GM12873 (cell line): ENCODE results near the gene COMMD4.

Source experiments
- TF ChIP-seq, protein P1 (sequence below): IDR thresholded peaks from 2 replicates; pipeline ENCODE4 v1.5.1; 2012; ENCODE audit warnings: low read depth, mild to moderate bottlenecking, moderate library complexity, low read length, control low read depth; ENCODE audit not compliant: insufficient read depth; ENCODE audit errors: missing control alignments

COMMD4 gene

DNA sequence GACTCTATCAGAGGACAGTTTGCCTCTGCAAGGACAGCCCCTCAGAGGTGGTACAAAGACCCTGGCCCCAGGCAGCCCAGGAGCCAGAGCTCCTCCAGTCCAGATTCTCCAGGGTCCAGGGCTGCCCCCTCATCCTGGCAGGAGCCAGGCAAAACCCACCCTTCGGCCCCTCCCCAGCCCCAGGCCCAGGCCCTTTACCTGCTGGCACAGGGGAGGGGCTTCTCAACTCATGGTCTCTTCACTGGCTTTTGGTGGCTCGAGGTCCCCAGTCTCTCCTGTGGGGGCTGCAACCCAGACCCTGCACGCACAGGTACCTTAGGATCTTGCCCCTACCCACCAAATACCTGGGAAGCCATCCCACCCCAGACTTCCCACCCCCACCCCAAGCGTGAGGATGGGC, 19.5 kb downstream of the COMMD4 start:
- TF ChIP-seq, protein P1, sequence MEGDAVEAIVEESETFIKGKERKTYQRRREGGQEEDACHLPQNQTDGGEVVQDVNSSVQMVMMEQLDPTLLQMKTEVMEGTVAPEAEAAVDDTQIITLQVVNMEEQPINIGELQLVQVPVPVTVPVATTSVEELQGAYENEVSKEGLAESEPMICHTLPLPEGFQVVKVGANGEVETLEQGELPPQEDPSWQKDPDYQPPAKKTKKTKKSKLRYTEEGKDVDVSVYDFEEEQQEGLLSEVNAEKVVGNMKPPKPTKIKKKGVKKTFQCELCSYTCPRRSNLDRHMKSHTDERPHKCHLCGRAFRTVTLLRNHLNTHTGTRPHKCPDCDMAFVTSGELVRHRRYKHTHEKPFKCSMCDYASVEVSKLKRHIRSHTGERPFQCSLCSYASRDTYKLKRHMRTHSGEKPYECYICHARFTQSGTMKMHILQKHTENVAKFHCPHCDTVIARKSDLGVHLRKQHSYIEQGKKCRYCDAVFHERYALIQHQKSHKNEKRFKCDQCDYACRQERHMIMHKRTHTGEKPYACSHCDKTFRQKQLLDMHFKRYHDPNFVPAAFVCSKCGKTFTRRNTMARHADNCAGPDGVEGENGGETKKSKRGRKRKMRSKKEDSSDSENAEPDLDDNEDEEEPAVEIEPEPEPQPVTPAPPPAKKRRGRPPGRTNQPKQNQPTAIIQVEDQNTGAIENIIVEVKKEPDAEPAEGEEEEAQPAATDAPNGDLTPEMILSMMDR = no peak

DNA sequence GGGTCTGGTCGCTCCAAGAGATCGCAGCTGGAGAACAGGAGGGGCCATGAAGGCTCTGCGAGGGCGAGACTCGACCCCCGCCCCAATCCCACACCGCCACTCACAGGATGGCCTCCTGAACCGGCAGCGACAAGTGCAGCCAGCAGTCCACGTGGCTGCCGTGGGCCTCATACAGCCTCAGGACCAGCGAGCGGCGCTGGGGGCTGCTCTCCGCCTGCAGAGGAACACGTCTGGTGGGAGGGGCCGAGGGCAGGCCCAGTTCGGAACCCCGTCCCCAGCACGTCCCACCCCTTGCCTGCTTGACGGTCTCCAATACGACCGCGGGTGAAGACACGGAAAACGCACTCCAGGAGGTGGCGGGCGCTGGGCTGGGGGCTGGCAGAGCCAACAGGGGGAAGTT, 20.1 kb downstream of the COMMD4 start:
- TF ChIP-seq, protein P1 = no peak

DNA sequence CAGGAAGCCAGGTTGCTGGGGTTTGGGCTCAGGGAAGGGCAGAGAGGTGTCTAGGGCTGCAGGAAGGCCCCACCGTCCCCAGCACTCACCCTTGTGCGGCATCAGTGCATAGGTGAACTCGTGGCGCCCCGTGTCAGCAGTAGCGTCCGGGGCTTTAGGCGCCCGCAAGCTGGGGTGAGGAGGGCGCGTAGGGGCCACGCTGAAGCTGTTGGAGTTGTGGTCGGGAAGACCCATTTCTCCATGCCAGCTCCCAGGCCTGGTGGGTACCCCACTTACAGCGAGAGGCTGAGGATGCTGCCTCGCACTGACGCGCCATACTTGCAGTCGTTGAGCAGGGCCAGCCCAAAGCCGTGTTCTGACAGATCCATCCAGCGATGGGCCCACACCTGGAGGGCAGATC, 20.7 kb downstream of the COMMD4 start:
- TF ChIP-seq, protein P1 = no peak

DNA sequence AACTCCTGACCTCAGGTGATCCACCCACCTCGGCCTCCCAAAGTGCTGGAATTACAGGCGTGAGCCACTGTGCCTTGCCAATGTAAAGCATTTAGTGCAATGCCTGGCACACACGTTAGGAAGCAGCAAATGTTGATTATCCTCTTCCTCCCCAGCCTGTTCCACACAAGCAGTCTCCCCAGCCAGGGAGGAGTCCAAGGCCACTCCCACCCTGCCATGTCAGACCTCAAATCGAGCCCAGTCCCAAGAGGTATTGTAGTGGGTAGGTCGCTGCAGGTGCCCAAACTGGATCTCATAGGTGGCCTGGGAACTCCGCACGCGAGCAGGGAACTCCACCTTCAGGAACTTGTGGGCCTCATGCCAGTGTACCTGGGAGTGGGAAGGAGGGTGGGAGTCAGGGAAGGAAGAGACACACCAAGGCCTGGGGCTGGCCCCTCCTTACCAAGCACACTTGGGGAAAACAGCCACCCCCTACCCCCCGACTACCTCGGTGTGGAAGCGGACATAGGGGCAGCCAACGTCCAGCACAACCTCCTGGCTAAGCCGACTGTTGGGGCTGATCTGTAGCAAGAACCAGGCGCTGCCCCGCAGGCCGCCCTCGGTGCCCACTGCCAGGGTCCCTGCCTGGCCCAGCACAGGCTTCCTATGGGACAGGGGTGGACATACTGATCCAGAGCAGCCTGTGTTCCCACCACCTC, 22.3 kb downstream of the COMMD4 start:
- TF ChIP-seq, protein P1 = no peak

DNA sequence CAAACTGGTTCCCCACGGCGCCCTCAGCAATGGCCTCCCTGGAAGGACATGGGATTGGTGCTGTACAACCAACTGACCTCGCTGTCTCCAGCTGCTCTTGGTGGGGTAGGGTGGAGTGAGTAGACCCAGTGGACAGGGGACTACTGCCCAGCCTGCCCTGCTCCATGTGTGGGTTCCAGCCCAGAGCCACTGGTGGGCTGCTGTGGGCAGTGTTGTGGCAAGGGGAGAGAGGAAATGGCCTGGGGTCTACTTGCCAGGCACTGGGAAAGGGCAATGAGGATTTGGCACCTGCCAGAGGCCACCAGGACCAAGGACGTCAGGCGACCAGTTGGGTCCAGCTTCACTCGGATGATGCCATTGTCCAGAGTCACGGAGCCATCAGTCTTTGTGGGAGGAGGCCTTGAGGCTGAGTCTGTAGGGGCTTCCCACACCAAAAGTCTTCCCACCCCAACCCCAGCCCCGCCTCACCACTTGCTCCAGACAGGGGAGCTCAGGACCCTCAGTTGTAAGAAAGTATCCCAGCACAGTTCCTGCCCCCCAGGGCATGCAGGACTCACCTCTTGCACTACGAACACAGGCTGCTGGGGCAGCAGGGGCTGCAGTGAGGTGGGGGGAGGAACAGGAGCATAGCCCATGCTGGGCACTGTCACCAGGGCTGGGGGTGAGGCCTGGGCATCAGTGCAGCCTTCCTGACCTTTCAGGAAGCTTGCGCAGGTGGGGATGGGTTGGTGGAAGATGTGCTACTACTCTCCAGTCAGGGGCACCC, 23.1 kb downstream of the COMMD4 start:
- TF ChIP-seq, protein P1 = no peak

DNA sequence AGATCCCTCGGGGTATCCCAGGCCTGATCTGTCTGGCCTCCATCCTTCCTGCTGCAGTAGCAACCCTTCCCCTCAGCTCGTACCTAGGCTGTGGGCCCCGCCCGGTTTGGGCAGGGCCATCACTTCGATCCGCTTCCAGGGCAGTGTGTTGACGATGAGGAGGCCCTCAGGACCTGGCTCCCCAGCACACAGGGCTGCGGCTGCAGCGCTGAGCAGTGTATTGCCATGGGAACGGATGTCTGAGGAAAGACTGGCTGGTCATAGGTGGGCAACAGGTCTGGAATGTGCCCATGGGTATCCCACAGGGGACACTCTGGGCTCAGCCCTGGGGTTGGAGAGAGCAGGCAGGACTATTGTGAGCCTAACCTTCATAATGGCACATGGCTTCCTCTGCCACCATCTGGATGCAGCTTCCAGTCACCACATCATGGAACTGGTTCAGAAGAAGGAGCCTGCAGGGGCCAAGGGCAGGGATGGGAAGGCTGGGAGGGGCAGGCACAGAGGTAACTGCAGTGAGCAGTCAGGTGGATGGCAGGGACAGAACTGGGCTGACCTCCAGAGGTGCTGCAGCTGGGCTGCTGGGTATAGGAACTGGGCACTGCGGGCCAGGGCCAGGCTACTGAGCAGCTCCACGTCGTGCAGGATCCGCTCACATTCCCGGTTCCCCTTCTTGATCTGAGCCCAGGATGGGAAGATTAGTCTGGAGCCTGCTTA, 23.8 kb downstream of the COMMD4 start:
- TF ChIP-seq, protein P1 = no peak

DNA sequence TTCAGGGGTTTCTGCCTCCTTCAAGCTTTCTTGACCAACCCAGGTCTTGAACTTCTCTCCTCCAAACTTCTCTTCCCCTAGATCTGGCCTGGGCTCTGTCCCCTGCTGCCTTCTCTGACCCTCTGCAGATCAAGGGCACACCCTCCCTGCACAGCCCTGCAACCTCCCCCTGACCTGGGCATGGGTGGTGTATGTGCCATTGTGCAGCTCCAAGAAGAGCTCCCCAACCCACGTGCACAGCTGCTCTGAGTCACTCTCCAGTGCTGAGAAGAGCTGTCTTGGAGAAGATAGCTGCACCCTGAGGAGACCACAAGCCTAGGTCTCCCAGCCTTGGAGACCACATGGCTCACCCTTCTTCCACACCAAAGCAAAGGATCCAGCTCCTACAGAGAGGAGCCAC, 24.5 kb downstream of the COMMD4 start:
- TF ChIP-seq, protein P1 = no peak
